Left lung (tissue), 14 donors: ENCODE results near the gene LRPAP1. TPM values are rescaled to one million over a fixed set of nuclear protein-coding genes. Genes with fewer than 3 reads are reported as not detected.
"Not testable (repeated sequence)": the region's sequence is repeated elsewhere in the genome, so short reads cannot be mapped to it uniquely, and the experiment has no call there.

ENCODE experiments used
- ATAC-seq: fragments of 200-7000 bp; cut with Tn5 transposase; one replicate; pipeline ENCODE4 v1.9.1; 2020; ENCODE audit warnings: moderate library complexity
- DNase-seq, 4 donors: peaks; one replicate each; pipeline ENCODE4 v3.0.0-alpha.2; 2013 to 2020
- H3K27ac ChIP-seq, 2 donors: fragments of 200-600 bp; sonication (generic) in 1 of 2; one replicate each; pipeline versions ENCODE4 v1.5.0 to v1.8.0; 2020 to 2021
- H3K27me3 ChIP-seq, 2 donors: fragments of 200-600 bp; sonication (generic) in 1 of 2; one replicate each; pipeline versions ENCODE4 v1.5.0 to v1.8.0; 2020 to 2021
- H3K36me3 ChIP-seq, 2 donors: fragments of 200-600 bp; sonication (generic) in 1 of 2; one replicate each; pipeline versions ENCODE4 v1.5.0 to v1.8.0; 2020 to 2021
- H3K4me1 ChIP-seq, 2 donors: fragments of 200-600 bp; one replicate each; pipeline ENCODE4 v1.8.0; 2021
- H3K4me3 ChIP-seq, 2 donors: fragments of 200-600 bp; sonication (generic) in 1 of 2; one replicate each; pipeline versions ENCODE4 v1.5.0 to v1.8.0; 2020 to 2021; ENCODE audit warnings: mild to moderate bottlenecking in 1 of 2
- H3K9me3 ChIP-seq, 2 donors: fragments of 200-600 bp; sonication (generic) in 1 of 2; one replicate each; pipeline versions ENCODE4 v1.5.0 to v1.8.0; 2020 to 2021
- CTCF ChIP-seq, 2 donors: fragments of 200-600 bp; sonication (generic) in 1 of 2; IDR thresholded peaks; one replicate each; pipeline versions ENCODE4 v1.5.0 to v1.8.0; 2021; ENCODE audit warnings: antibody characterized with exemption in 2 of 2
- intact Hi-C, 2 donors: fragments of 100-400 bp; cut with DNase I; formaldehyde crosslinking; loops; one replicate each; pipeline versions ENCODE4 v1.11.2 to v1.14.2; 2022
- long read RNA-seq, 12 donors: library from polyadenylated mRNA in 2 of 12; unstranded in 2 of 12; transcript quantifications; one replicate each; pipeline ENCODE4 v2.0.0 and lab custom pipeline, GENCODE V29; 2019 to 2026
- polyA plus RNA-seq, 6 donors: library from polyadenylated mRNA; unstranded; fragments of 120-200 nt; gene quantifications; one replicate each; pipeline ENCODE4 v1.2.1, GENCODE V29; 2013; ENCODE audit not compliant: insufficient read length in 6 of 6
- total RNA-seq, 2 donors: library from RNA; stranded (reverse); fragmentation: NEBNext Ultra II Directional; extraction: Animal tissue kit (Norgen Biotek cat#: 25700); gene quantifications; one replicate each; pipeline ENCODE4 v1.2.1, GENCODE V29; 2021
- donor health status: DM: no; HTN: yes; CAD: no.
- donor health status: DM: no; HTN: no; CAD: no.

Gene LRPAP1, protein sequence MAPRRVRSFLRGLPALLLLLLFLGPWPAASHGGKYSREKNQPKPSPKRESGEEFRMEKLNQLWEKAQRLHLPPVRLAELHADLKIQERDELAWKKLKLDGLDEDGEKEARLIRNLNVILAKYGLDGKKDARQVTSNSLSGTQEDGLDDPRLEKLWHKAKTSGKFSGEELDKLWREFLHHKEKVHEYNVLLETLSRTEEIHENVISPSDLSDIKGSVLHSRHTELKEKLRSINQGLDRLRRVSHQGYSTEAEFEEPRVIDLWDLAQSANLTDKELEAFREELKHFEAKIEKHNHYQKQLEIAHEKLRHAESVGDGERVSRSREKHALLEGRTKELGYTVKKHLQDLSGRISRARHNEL
- total RNA-seq (100 to 1,000 TPM; 192 to 218 TPM), polyA plus RNA-seq (100 to 1,000 TPM in 5 of 6 donors, 10 to 100 TPM in 1; 95.9 to 116 (median 107) TPM)
- long read RNA-seq, donor 1, full-length matches to known transcripts = 49 of 66 reads
- long read RNA-seq, donor 1, partial matches to known transcripts = 17 of 66 reads
- long read RNA-seq, donor 1, other reads (novel, unspliced or antisense) = 0 of 66 reads
- long read RNA-seq, donor 2, full-length matches to known transcripts = 37 of 42 reads
- long read RNA-seq, donor 2, partial matches to known transcripts = 5 of 42 reads
- long read RNA-seq, donor 2, other reads (novel, unspliced or antisense) = 0 of 42 reads
- long read RNA-seq, donor 3, full-length matches to known transcripts = 44 of 44 reads
- long read RNA-seq, donor 3, partial matches to known transcripts = 0 of 44 reads
- long read RNA-seq, donor 3, other reads (novel, unspliced or antisense) = 0 of 44 reads
- long read RNA-seq, donor 4, full-length matches to known transcripts = 305 of 334 reads
- long read RNA-seq, donor 4, partial matches to known transcripts = 23 of 334 reads
- long read RNA-seq, donor 4, other reads (novel, unspliced or antisense) = 6 of 334 reads
- long read RNA-seq, donor 5, full-length matches to known transcripts = 44 of 44 reads
- long read RNA-seq, donor 5, partial matches to known transcripts = 0 of 44 reads
- long read RNA-seq, donor 5, other reads (novel, unspliced or antisense) = 0 of 44 reads
- long read RNA-seq, donor 6, full-length matches to known transcripts = 62 of 62 reads
- long read RNA-seq, donor 6, partial matches to known transcripts = 0 of 62 reads
- long read RNA-seq, donor 6, other reads (novel, unspliced or antisense) = 0 of 62 reads
- long read RNA-seq, donor 7, full-length matches to known transcripts = 24 of 24 reads
- long read RNA-seq, donor 7, partial matches to known transcripts = 0 of 24 reads
- long read RNA-seq, donor 7, other reads (novel, unspliced or antisense) = 0 of 24 reads
- long read RNA-seq, donor 8, full-length matches to known transcripts = 46 of 46 reads
- long read RNA-seq, donor 8, partial matches to known transcripts = 0 of 46 reads
- long read RNA-seq, donor 8, other reads (novel, unspliced or antisense) = 0 of 46 reads
- long read RNA-seq, donor 9 = 0 reads
- long read RNA-seq, donor 10, full-length matches to known transcripts = 610 of 629 reads
- long read RNA-seq, donor 10, partial matches to known transcripts = 3 of 629 reads
- long read RNA-seq, donor 10, other reads (novel, unspliced or antisense) = 16 of 629 reads
- long read RNA-seq, donor 11, full-length matches to known transcripts = 42 of 42 reads
- long read RNA-seq, donor 11, partial matches to known transcripts = 0 of 42 reads
- long read RNA-seq, donor 11, other reads (novel, unspliced or antisense) = 0 of 42 reads
- long read RNA-seq, donor 12, full-length matches to known transcripts = 40 of 40 reads
- long read RNA-seq, donor 12, partial matches to known transcripts = 0 of 40 reads
- long read RNA-seq, donor 12, other reads (novel, unspliced or antisense) = 0 of 40 reads

DNA sequence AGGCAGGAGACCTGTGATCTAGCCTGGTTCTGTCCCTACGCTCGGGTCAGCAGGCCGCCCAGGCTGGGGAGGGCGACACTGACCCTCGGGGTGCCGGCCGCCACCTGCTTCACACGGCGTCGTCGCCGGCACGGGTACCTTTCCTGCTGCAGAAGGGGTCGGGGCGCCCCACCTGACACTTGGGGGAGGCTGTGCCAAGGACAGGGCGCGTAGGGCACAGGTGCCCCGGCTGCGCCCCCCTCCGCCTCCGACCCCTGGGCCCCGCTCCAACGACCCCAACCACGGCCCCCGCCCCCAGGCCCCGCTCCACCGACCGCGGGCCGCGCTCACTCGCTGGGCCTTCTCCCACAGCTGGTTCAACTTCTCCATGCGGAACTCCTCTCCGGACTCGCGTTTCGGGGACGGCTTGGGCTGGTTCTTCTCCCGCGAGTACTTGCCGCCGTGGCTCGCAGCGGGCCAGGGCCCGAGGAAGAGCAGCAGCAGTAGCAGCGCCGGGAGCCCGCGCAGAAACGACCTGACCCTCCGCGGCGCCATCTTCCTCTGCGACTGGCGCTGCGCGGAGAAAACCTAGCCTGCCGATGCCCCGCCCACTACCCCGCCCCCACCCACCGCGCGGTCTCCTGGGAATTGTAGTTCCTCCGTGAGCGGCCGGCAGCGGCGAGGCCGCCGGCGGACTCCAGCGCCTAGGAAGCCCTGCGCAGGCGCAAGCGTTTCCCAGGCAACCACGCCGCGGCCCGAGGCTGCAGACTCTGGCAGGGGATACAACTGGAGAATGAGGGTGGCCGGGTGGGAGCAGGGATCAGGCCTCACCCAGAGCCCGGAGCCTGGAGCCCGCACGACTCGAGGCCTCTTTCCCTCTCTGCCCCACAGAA, at the start of gene LRPAP1:
Gene LRPAP1, minus strand, starts transcription at position 544 of the 872 bp plus-strand sequence. Its CDS starts 10 bp downstream, at position 534.
- peak within 1 kb of the TSS; percentile 88 to 92 for H3K4me3 ChIP-seq
- H3K4me1 ChIP-seq = peaks cover 11 to 48% of the 10 kb centered on the region in 2 donors
- H3K27me3 ChIP-seq = no peaks in the 10 kb centered on the region
- peaks cover 0 to 23% of the 10 kb centered on the region in 2 donors for H3K36me3 ChIP-seq
- peak within 1 kb of the TSS; percentile 26 to 69 for H3K27ac ChIP-seq
- ATAC-seq = peak; percentile 97
- intact Hi-C loops = no loop called here
- H3K9me3 ChIP-seq = no peaks in the 10 kb centered on the region
- DNase-seq = peak; percentile 91 to 99 (median 96)
- TF ChIP-seq CTCF (IDR thresholded peaks at IDR 0.05) = no peak

DNA sequence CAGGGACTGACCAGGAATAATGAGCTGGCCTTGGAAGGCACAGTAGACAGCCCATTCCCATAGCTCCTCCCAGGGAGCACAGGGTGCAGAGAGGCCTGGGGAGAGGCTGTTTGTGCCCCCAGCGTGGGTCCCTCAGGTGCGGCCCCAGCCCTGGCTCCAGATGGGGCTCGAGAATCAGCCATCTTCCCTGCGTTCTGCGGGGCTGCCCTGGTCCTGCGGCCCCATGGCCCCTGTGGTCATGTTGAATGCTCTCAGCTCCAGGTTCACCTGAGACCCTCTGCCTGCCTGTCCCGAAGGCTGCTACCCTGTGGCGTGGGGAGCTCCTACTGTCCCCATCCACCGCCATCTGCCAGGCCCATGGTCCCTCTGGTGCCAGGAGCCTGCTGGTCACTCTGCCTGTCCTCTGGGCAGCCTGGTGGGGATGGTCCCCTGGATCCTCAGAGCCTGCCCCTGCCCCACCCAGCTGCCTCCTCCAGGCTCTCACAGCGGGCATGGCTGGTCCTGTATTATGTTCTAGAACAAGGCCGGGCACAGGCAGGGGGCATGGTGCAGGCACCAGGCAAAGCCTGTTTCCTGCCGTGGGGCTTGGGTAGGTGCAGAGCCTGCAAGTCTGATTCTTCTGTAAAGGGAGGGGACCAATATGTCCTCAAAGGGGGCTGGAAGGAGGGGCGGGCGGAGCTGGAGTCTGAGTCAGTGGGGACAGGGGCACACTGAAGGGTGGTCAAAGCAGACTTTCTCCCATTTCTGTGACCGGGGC, 49.3 kb upstream of the LRPAP1 start:
- peak in 1 of 4 donors; percentile 15 for DNase-seq
- peaks cover 0 to 13% of the 10 kb centered on the region in 2 donors for H3K27me3 ChIP-seq
- H3K4me3 ChIP-seq, H3K4me1 ChIP-seq, H3K36me3 ChIP-seq, intact Hi-C loops, H3K27ac ChIP-seq, H3K9me3 ChIP-seq, ATAC-seq: not testable (repeated sequence)

GRCh38 chr4:3580859-3581258, 48.6 kb upstream of the LRPAP1 start:
- ATAC-seq, intact Hi-C loops, H3K9me3 ChIP-seq, H3K27ac ChIP-seq, H3K4me1 ChIP-seq, H3K36me3 ChIP-seq, H3K4me3 ChIP-seq: not testable (repeated sequence)
- peak in 1 of 4 donors; percentile 4 for DNase-seq
- peaks cover 0 to 13% of the 10 kb centered on the region in 2 donors for H3K27me3 ChIP-seq

DNA sequence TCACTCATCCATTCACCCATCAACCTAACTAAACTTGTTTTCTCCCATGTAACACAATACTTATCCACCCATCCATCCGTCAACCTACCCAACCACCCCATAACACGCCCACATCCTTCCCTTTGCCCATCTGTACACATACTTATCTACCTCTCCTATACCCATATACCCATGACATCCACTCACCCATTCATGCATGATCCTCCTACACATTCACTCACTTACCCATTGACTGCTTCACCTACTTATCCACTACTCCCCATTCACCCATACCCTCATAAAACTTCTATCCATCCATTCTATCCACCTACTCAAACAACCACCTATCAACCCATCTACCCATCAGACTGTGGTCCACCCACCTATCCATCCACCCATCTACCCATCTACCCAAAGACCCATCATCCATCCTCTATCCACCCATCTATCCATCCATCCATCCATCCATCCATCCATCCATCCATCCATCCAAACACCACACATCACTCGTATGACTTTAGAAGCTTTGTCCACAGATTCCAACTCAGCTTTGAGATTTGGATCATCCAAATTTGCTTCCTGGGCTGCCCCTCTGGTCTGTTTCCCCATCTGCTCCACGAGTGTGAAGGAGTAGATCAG, 46.4 kb upstream of the LRPAP1 start:
- H3K36me3 ChIP-seq, H3K27ac ChIP-seq, H3K4me3 ChIP-seq, intact Hi-C loops, H3K4me1 ChIP-seq, ATAC-seq, H3K9me3 ChIP-seq, DNase-seq: not testable (repeated sequence)
- H3K27me3 ChIP-seq = peaks cover 0 to 13% of the 10 kb centered on the region in 2 donors

- H3K27ac ChIP-seq, intact Hi-C loops, DNase-seq, H3K36me3 ChIP-seq, H3K4me1 ChIP-seq, ATAC-seq, H3K9me3 ChIP-seq, H3K4me3 ChIP-seq: not testable (repeated sequence)
- H3K27me3 ChIP-seq = peaks cover 0 to 13% of the 10 kb centered on the region in 2 donors
Observed at GRCh38 chr4:3578052-3578451, 45.8 kb upstream of the LRPAP1 start.

GRCh38 chr4:3577208-3577892, 45.1 kb upstream of the LRPAP1 start:
- peaks cover 0 to 15% of the 10 kb centered on the region in 2 donors for H3K27me3 ChIP-seq
- DNase-seq, H3K4me3 ChIP-seq, ATAC-seq, intact Hi-C loops, H3K4me1 ChIP-seq, H3K27ac ChIP-seq, H3K9me3 ChIP-seq, H3K36me3 ChIP-seq: not testable (repeated sequence)

DNA sequence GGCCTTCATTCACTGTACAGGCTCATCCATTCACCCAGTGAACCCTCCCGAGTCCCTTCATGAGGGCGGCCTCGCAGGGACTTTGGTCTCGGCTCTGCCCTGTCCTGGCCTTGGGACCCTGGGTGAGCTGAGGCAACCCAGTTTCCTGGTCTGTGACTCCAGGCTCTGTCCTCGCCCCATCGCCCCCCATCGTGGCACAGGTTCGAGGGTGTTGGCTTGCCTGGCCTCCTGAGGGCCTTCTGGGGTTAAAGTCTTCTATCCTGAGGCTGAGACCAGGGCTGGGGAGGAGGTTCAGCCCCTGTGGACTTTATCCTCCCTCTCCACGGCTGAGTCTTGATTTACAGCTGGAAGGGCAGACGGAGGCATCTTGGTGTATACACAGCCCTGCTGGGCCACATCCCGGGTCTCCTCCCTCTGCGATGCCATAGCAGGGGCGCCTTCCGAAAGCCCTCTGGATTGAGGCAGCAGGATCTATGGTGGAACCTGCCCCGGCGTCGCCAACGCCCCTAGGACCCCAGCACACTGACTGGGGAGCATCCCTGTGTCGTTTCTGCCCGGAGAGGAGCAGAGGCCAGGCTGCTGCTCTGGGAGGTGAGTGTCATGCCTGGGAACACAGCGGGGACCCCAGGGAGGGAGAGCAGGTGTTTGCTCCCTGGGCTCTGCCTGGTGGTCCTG, 44.4 kb upstream of the LRPAP1 start:
- H3K27ac ChIP-seq, H3K4me3 ChIP-seq, H3K9me3 ChIP-seq, intact Hi-C loops, DNase-seq, H3K36me3 ChIP-seq, ATAC-seq, H3K4me1 ChIP-seq: not testable (repeated sequence)
- H3K27me3 ChIP-seq = peaks cover 0 to 17% of the 10 kb centered on the region in 2 donors
